ENCODE results near the gene GBX1. TPM values are rescaled to one million over a fixed set of nuclear protein-coding genes. Genes with fewer than 3 reads are reported as not detected.

Gene GBX1
- total and polyA plus RNA-seq, 2 donors (not counting 3 experiments of a cell fraction or from before 2014, with no cell fraction given), result not detected

DNA sequence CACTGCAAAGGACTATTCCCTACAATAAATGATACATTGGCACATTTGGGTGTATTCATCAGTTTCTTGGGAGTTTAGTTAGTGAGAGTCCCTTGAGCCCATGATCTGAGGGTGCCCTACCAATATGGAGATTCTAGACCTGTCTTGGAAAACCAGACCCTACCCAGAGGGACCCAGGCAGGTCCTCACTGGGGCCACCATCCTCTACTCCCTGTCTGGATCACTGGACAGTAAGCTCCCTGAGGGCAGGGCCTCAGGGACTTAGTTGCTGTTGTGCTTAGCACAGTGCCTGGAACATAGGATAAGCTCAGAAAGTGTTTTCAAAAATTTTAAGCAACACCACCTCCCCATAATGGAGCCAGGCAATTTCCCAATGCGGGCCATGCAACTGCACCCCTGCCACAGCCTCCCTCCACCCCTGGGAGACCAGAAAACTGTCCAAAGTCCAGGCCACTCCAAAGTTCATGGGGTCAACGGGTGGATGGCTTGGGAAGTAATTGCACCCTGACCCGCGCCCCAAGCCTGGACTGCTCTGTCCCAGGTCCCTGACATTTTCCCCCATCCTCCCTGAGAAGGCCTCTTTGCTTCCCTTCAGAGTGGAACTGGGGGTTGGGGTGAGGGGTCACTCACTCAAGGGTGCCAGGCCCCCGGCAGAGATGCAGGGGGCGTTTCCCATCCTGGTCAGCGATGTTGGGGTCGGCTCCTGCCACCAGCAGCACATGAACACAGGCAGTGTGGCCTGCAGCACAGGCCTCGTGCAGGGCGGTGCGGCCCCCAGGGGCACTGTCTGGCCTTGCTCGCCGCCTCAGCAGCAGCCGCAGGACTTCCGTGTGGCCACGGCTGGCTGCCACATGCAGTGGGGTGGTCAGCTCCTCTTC lies 18.5 kb upstream of the GBX1 start:
- dilution Hi-C loops (cut with MboI; ENCODE audit: extremely low pct_ligation_motif_present, low sequenced_read_pairs) (no loop called here), intact Hi-C loops (cut with micrococcal nuclease) (no loop called here)
- no peak overlapping the region for H3K4me3 ChIP-seq (replicated peaks in 1 of 3; ENCODE audit: insufficient read depth in 1 of 3, low read depth in 1 of 3, low read length in 3 of 3)
- ChIA-PET POLR2A (no interaction called here), CTCF (no interaction called here)
- H3K9me1 ChIP-seq (replicated peaks; ENCODE audit: control insufficient read depth, extremely low read depth, insufficient read depth, low read length), result no peaks in the 10 kb centered on the region
- no peak overlapping the region for H2AFZ ChIP-seq (ENCODE audit: low read depth, low read length)
- H3K79me2 ChIP-seq (ENCODE audit: control insufficient read depth, insufficient read depth, low read length), result no peaks in the 10 kb centered on the region
- H3K4me2 ChIP-seq (ENCODE audit: insufficient read depth, low read length), result no peak overlapping the region
- no peaks in the 10 kb centered on the region for H4K20me1 ChIP-seq (replicated peaks; ENCODE audit: control insufficient read depth, extremely low read depth, insufficient read depth, low read length)
- no peak overlapping the region for H3K27ac ChIP-seq (ENCODE audit: insufficient read depth, low read depth, low read length)
- no peaks in the 10 kb centered on the region for H3K36me3 ChIP-seq (ENCODE audit: control insufficient read depth in 2 of 2, extremely low read depth in 1 of 2, insufficient read depth in 2 of 2, low read length in 2 of 2)
- no peak overlapping the region for H3K9ac ChIP-seq (replicated peaks; ENCODE audit: extremely low read depth, insufficient read depth, low read length)
- no peaks in the 10 kb centered on the region for H3K4me1 ChIP-seq (ENCODE audit: control insufficient read depth, extremely low read depth, insufficient read depth, low read length)
- H3K27me3 ChIP-seq (ENCODE audit: control insufficient read depth in 2 of 2, insufficient read depth in 2 of 2, low read length in 2 of 2), result peaks cover 12 to 15% of the 10 kb centered on the region in 2 experiments
- no peaks in the 10 kb centered on the region for H3K9me3 ChIP-seq (replicated peaks; ENCODE audit: control insufficient read depth, insufficient read depth, low read length)
- BruUV-seq (replicated peaks), result no TSS peak
- TF ChIP-seq JUN (IDR thresholded peaks at IDR 0.05; ENCODE audit: borderline replicate concordance, insufficient read depth, insufficient read length, low read depth) (no peak), MYC (IDR thresholded peaks at IDR 0.05; ENCODE audit: low read depth, low read length) (no peak), POLR2A (IDR thresholded peaks at IDR 0.05; ENCODE audit: low read depth, low read length) (no peak), FOS (IDR thresholded peaks at IDR 0.05; ENCODE audit: borderline replicate concordance, insufficient read depth, low read length) (no peak), GATA2 (IDR thresholded peaks at IDR 0.05; ENCODE audit: insufficient read depth, insufficient read length, low read depth, low read length) (no peak), POLR2AphosphoS5 (IDR thresholded peaks at IDR 0.05; ENCODE audit: insufficient read depth, low read depth, low read length) (no peak), EZH2 (IDR thresholded peaks at IDR 0.05; ENCODE audit: borderline replicate concordance, low read depth, low read length, severe bottlenecking) (no peak)
- TF ChIP-seq, protein P1, sequence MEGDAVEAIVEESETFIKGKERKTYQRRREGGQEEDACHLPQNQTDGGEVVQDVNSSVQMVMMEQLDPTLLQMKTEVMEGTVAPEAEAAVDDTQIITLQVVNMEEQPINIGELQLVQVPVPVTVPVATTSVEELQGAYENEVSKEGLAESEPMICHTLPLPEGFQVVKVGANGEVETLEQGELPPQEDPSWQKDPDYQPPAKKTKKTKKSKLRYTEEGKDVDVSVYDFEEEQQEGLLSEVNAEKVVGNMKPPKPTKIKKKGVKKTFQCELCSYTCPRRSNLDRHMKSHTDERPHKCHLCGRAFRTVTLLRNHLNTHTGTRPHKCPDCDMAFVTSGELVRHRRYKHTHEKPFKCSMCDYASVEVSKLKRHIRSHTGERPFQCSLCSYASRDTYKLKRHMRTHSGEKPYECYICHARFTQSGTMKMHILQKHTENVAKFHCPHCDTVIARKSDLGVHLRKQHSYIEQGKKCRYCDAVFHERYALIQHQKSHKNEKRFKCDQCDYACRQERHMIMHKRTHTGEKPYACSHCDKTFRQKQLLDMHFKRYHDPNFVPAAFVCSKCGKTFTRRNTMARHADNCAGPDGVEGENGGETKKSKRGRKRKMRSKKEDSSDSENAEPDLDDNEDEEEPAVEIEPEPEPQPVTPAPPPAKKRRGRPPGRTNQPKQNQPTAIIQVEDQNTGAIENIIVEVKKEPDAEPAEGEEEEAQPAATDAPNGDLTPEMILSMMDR (IDR thresholded peaks at IDR 0.05; ENCODE audit: extremely low read depth in 1 of 2, insufficient read depth in 1 of 2, low read depth in 1 of 2, low read length in 2 of 2), result no peak
- TF ChIP-seq, protein P2, sequence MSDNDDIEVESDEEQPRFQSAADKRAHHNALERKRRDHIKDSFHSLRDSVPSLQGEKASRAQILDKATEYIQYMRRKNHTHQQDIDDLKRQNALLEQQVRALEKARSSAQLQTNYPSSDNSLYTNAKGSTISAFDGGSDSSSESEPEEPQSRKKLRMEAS (IDR thresholded peaks at IDR 0.05; ENCODE audit: insufficient read depth, insufficient read length), result no peak
- FAIRE-seq (no peak), DNase-seq (ENCODE audit: low read depth, low spot score) (no peak)

All from endothelial cell of umbilical vein (primary cell).